ENCODE data around the gene R3HCC1L.

- TF ChIP-seq POLR2A (IDR thresholded peaks at IDR 0.05) (no peak), CTCF (IDR thresholded peaks at IDR 0.05) (no peak)
These were observed 74.5 kb downstream of the R3HCC1L start for GRCh38 chr10:98208925-98209324.
